Suprapubic skin (tissue), 4 donors: ENCODE measurements around the gene ST8SIA3. TPM values are rescaled to one million over a fixed set of nuclear protein-coding genes. Genes with fewer than 3 reads are reported as not detected.

ENCODE experiments used
- DNase-seq, 2 donors: peaks; one replicate each; pipeline ENCODE4 v3.0.0-alpha.2; 2019; ENCODE audit warnings: low spot score in 2 of 2
- H3K27ac ChIP-seq: fragments of 200-600 bp; sonication (generic); one replicate; pipeline ENCODE4 v1.5.1; 2019
- H3K27me3 ChIP-seq: fragments of 200-600 bp; sonication (generic); one replicate; pipeline ENCODE4 v1.5.1; 2019
- H3K36me3 ChIP-seq: fragments of 200-600 bp; sonication (generic); one replicate; pipeline ENCODE4 v1.5.1; 2019
- H3K4me1 ChIP-seq: fragments of 200-600 bp; sonication (generic); one replicate; pipeline ENCODE4 v1.5.1; 2019
- H3K4me3 ChIP-seq: fragments of 200-600 bp; sonication (generic); one replicate; pipeline ENCODE4 v1.5.1; 2019; ENCODE audit warnings: mild to moderate bottlenecking
- H3K9me3 ChIP-seq: fragments of 200-600 bp; sonication (generic); one replicate; pipeline ENCODE4 v1.5.1; 2019
- CTCF ChIP-seq, 2 donors: fragments of 200-600 bp in 1 of 2; fragments of 450-650 bp in 1 of 2; sonication (generic) in 1 of 2; IDR thresholded peaks; one replicate each; pipeline ENCODE4 v1.5.1; 2016 to 2019; ENCODE audit warnings: antibody characterized with exemption in 2 of 2, mild to moderate bottlenecking in 1 of 2, moderate library complexity in 1 of 2
- EP300 ChIP-seq: sonication (generic); formaldehyde crosslinking; IDR thresholded peaks from one replicate; pipeline ENCODE4 v1.6.1; 2017; ENCODE audit warnings: antibody characterized with exemption
- POLR2A ChIP-seq, 2 donors: fragments of 450-650 bp; IDR thresholded peaks; one replicate each; pipeline ENCODE4 v1.6.1; 2017; ENCODE audit warnings: antibody characterized with exemption in 2 of 2, mild to moderate bottlenecking in 2 of 2, moderate library complexity in 2 of 2
- POLR2AphosphoS5 ChIP-seq, 3 donors: sonication (generic); formaldehyde crosslinking; IDR thresholded peaks; one replicate each; pipeline ENCODE4 v1.6.1; 2017; ENCODE audit warnings: antibody characterized with exemption in 3 of 3
- WGBS: methylation state at CpG from one replicate; pipeline ENCODE4 v1.1.5; 2018; 5-methylcytosine and 5-hydroxymethylcytosine counted together
- total RNA-seq, 4 donors: library from RNA; depleted of rRNA; stranded (reverse); fragments of >200 nt; gene quantifications; one replicate each; pipeline ENCODE4 v1.1.0, GENCODE V29; 2016

ST8SIA3 gene
- total RNA-seq = not detected

- TF ChIP-seq CTCF (IDR thresholded peaks at IDR 0.05) (no peak), POLR2AphosphoS5 (IDR thresholded peaks at IDR 0.05) (no peak), EP300 (no peak), POLR2A (IDR thresholded peaks at IDR 0.05) (no peak)
- DNase-seq = no peak
- Histone ChIP-seq H3K9me3 (no peaks in the 10 kb centered on the region), H3K27ac (no peak within 1 kb of the TSS), H3K27me3 (peaks cover 55% of the 10 kb centered on the region), H3K4me1 (peaks cover 10% of the 10 kb centered on the region), H3K4me3 (no peak within 1 kb of the TSS), H3K36me3 (no peaks in the 10 kb centered on the region)
- 4% methylated on average over 9 of the region's 38 CpGs for WGBS
These were observed at the start of gene ST8SIA3 for GRCh38 chr18:57352271-57352701. Gene ST8SIA3, plus strand, starts transcription at chr18:57352557. Its CDS starts 290 bp downstream, at chr18:57352847.

- TF ChIP-seq POLR2AphosphoS5 (IDR thresholded peaks at IDR 0.05) = no peak
- no peak for TF ChIP-seq EP300
- TF ChIP-seq POLR2A (IDR thresholded peaks at IDR 0.05) = no peak
- TF ChIP-seq CTCF (IDR thresholded peaks at IDR 0.05) = no peak
- Histone ChIP-seq H3K4me1 (no peaks in the 10 kb centered on the region), H3K27me3 (no peaks in the 10 kb centered on the region), H3K9me3 (no peaks in the 10 kb centered on the region), H3K36me3 (no peaks in the 10 kb centered on the region), H3K4me3 (no peak overlapping the region), H3K27ac (no peak overlapping the region)
- WGBS = 65% methylated on average over 4 of the region's 4 CpGs
- DNase-seq = no peak
These were observed 40.9 kb upstream of the ST8SIA3 start for GRCh38 chr18:57311472-57311871.

GRCh38 chr18:57312346-57313144 is 39.8 kb upstream of the ST8SIA3 start:
- no peaks in the 10 kb centered on the region for H3K36me3 ChIP-seq
- no peaks in the 10 kb centered on the region for H3K4me1 ChIP-seq
- no peak for DNase-seq
- no peak overlapping the region for H3K4me3 ChIP-seq
- no peak overlapping the region for H3K27ac ChIP-seq
- no peaks in the 10 kb centered on the region for H3K27me3 ChIP-seq
- TF ChIP-seq POLR2AphosphoS5 (IDR thresholded peaks at IDR 0.05) (no peak), POLR2A (IDR thresholded peaks at IDR 0.05) (no peak)
- H3K9me3 ChIP-seq = no peaks in the 10 kb centered on the region
- WGBS = 66% methylated on average over 3 of the region's 3 CpGs

- TF ChIP-seq CTCF (IDR thresholded peaks at IDR 0.05) (no peak), POLR2A (IDR thresholded peaks at IDR 0.05) (no peak), POLR2AphosphoS5 (IDR thresholded peaks at IDR 0.05) (no peak), EP300 (no peak)
- Histone ChIP-seq H3K27me3 (no peaks in the 10 kb centered on the region), H3K9me3 (no peaks in the 10 kb centered on the region), H3K27ac (no peak overlapping the region), H3K36me3 (no peaks in the 10 kb centered on the region), H3K4me3 (no peak overlapping the region), H3K4me1 (no peaks in the 10 kb centered on the region)
- WGBS = 79% methylated on average over 2 of the region's 2 CpGs
- no peak for DNase-seq
These were observed 31.8 kb upstream of the ST8SIA3 start for GRCh38 chr18:57320603-57321002.

- Histone ChIP-seq H3K36me3 (no peaks in the 10 kb centered on the region), H3K9me3 (no peaks in the 10 kb centered on the region), H3K27me3 (no peaks in the 10 kb centered on the region), H3K4me1 (no peaks in the 10 kb centered on the region), H3K27ac (no peak overlapping the region), H3K4me3 (no peak overlapping the region)
- DNase-seq = no peak
- TF ChIP-seq POLR2A (IDR thresholded peaks at IDR 0.05) (no peak), EP300 (no peak), POLR2AphosphoS5 (IDR thresholded peaks at IDR 0.05) (no peak), CTCF (IDR thresholded peaks at IDR 0.05) (no peak)
- 44% methylated on average over 1 of the region's 1 CpG for WGBS
These were observed 26.7 kb upstream of the ST8SIA3 start for GRCh38 chr18:57325491-57326166.
